H9 (cell line): ENCODE data around the gene ALDOA. TPM values are rescaled to one million over a fixed set of nuclear protein-coding genes. Genes with fewer than 3 reads are reported as not detected.

Experiments
- DNase-seq: peaks from one replicate; pipeline ENCODE4 v3.0.0-alpha.2; 2017
- H2AFZ ChIP-seq: one replicate; pipeline ENCODE4 v1.6.1; 2013; ENCODE audit warnings: mild to moderate bottlenecking, low read length, control low read depth, moderate library complexity
- H2AK5ac ChIP-seq: 2 replicates; pipeline ENCODE4 v1.6.1; 2013; ENCODE audit warnings: low read length, control low read depth, mixed read lengths; ENCODE audit not compliant: insufficient read length
- H2BK120ac ChIP-seq: one replicate; pipeline ENCODE4 v1.6.1; 2013; ENCODE audit warnings: low read depth, mild to moderate bottlenecking, low read length, control low read depth, inconsistent platforms; ENCODE audit not compliant: poor library complexity, severe bottlenecking
- H2BK12ac ChIP-seq: 2 replicates; pipeline ENCODE4 v1.6.1; 2013; ENCODE audit warnings: low read length, control low read depth, mixed read lengths, low read depth; ENCODE audit not compliant: insufficient read length
- H2BK15ac ChIP-seq: 2 replicates; pipeline ENCODE4 v1.6.1; 2013; ENCODE audit warnings: low read depth, low read length, control low read depth
- H2BK20ac ChIP-seq: one replicate; pipeline ENCODE4 v1.6.1; 2013; ENCODE audit warnings: low read depth, mild to moderate bottlenecking, low read length, control low read depth, inconsistent platforms; ENCODE audit not compliant: poor library complexity, severe bottlenecking
- H2BK5ac ChIP-seq: 2 replicates; pipeline ENCODE4 v1.6.1; 2013; ENCODE audit warnings: low read length, control low read depth, mixed read lengths; ENCODE audit not compliant: insufficient read length
- H3K14ac ChIP-seq: 2 replicates; pipeline ENCODE4 v1.6.1; 2013; ENCODE audit warnings: low read length, control low read depth; ENCODE audit not compliant: insufficient read depth
- H3K18ac ChIP-seq: 2 replicates; pipeline ENCODE4 v1.6.1; 2013; ENCODE audit warnings: low read depth, mild to moderate bottlenecking, mixed read lengths, low read length, control low read depth; ENCODE audit not compliant: insufficient read length
- H3K23ac ChIP-seq: 2 replicates; pipeline ENCODE4 v1.6.1; 2013; ENCODE audit warnings: low read length, control low read depth, mixed read lengths, low read depth; ENCODE audit not compliant: insufficient read length
- H3K23me2 ChIP-seq: 2 replicates; pipeline ENCODE4 v1.6.1; 2013; ENCODE audit warnings: low read depth, mild to moderate bottlenecking, mixed read lengths, low read length, control low read depth; ENCODE audit not compliant: insufficient read length, poor library complexity, severe bottlenecking
- H3K27ac ChIP-seq: 2 replicates; pipeline ENCODE4 v1.5.1; 2013; ENCODE audit warnings: low read length, control low read depth, mixed read lengths, low read depth; ENCODE audit not compliant: insufficient read length
- H3K27me3 ChIP-seq: 2 replicates; pipeline ENCODE4 v1.6.1; 2013; ENCODE audit warnings: low read length, control low read depth, inconsistent platforms; ENCODE audit not compliant: insufficient read depth
- H3K4ac ChIP-seq: 2 replicates; pipeline ENCODE4 v1.6.1; 2013; ENCODE audit warnings: low read depth, mild to moderate bottlenecking, control low read depth, inconsistent platforms, low read length, moderate library complexity
- H3K4me1 ChIP-seq: 2 replicates; pipeline ENCODE4 v1.6.1; 2013; ENCODE audit warnings: low read length, control low read depth, inconsistent platforms; ENCODE audit not compliant: insufficient read depth
- H3K4me2 ChIP-seq: 2 replicates; pipeline ENCODE4 v1.6.1; 2013; ENCODE audit warnings: low read length, control low read depth, mixed read lengths; ENCODE audit not compliant: insufficient read length, insufficient read depth
- H3K56ac ChIP-seq: 2 replicates; pipeline ENCODE4 v1.6.1; 2013; ENCODE audit warnings: low read depth, mild to moderate bottlenecking, mixed read lengths, low read length, control low read depth; ENCODE audit not compliant: insufficient read length
- H3K79me1 ChIP-seq: 2 replicates; pipeline ENCODE4 v1.6.1; 2013; ENCODE audit warnings: low read depth, mild to moderate bottlenecking, moderate library complexity, low read length, control low read depth, inconsistent platforms; ENCODE audit not compliant: insufficient read depth, poor library complexity, severe bottlenecking
- H3K79me2 ChIP-seq: 2 replicates; pipeline ENCODE4 v1.6.1; 2013; ENCODE audit warnings: low read length, control low read depth, inconsistent platforms; ENCODE audit not compliant: insufficient read depth
- H3K9ac ChIP-seq: 2 replicates; pipeline ENCODE4 v1.6.1; 2013; ENCODE audit warnings: low read length, control low read depth, mixed read lengths; ENCODE audit not compliant: insufficient read length; ENCODE audit errors: extremely low read depth
- H3K9me3 ChIP-seq: one replicate; pipeline ENCODE4 v1.6.1; 2013; ENCODE audit warnings: low read depth, low read length, inconsistent platforms; ENCODE audit not compliant: control insufficient read depth
- H3T11ph ChIP-seq: one replicate; pipeline ENCODE4 v1.6.1; 2013; ENCODE audit warnings: mild to moderate bottlenecking, low read length, control low read depth, inconsistent platforms
- H4K20me1 ChIP-seq: one replicate; pipeline ENCODE4 v1.6.1; 2013; ENCODE audit not compliant: control insufficient read depth, insufficient read length, insufficient read depth
- H4K5ac ChIP-seq: 2 replicates; pipeline ENCODE4 v1.6.1; 2013; ENCODE audit warnings: low read depth, mild to moderate bottlenecking, mixed read lengths, low read length, control low read depth; ENCODE audit not compliant: insufficient read length
- H4K8ac ChIP-seq: replicated peaks from 2 replicates; pipeline ENCODE4 v1.6.1; 2013; ENCODE audit warnings: low read length, control low read depth, mixed read lengths, low read depth; ENCODE audit not compliant: insufficient read length
- H4K91ac ChIP-seq: 2 replicates; pipeline ENCODE4 v1.6.1; 2013; ENCODE audit warnings: low read depth, mild to moderate bottlenecking, moderate library complexity, mixed read lengths, low read length, control low read depth; ENCODE audit not compliant: insufficient read length
- H3K27ac Mint-ChIP-seq, 3 experiments: 2 replicates in 2 of 3; 3 replicates in 1 of 3; pipeline ENCODE4 v1.8.0; 2020 to 2021; ENCODE audit warnings: mixed read lengths in 3 of 3, mild to moderate bottlenecking in 1 of 3, moderate library complexity in 1 of 3
- H3K27me3 Mint-ChIP-seq: 2 replicates; pipeline ENCODE4 v1.8.0; 2021; ENCODE audit warnings: low read depth, mild to moderate bottlenecking, moderate library complexity, mixed read lengths
- H3K36me3 Mint-ChIP-seq, 3 experiments: 2 replicates in 2 of 3; 3 replicates in 1 of 3; pipeline ENCODE4 v1.8.0; 2020 to 2021; ENCODE audit warnings: low read depth in 3 of 3, mixed read lengths in 3 of 3; ENCODE audit not compliant: insufficient read depth in 1 of 3
- H3K4me1 Mint-ChIP-seq, 2 experiments: 2 replicates each; pipeline ENCODE4 v1.8.0; 2020; ENCODE audit warnings: mixed read lengths in 2 of 2
- H3K4me3 Mint-ChIP-seq, 2 experiments: 2 replicates in 1 of 2; 3 replicates in 1 of 2; pipeline ENCODE4 v1.8.0; 2020 to 2021; ENCODE audit warnings: mild to moderate bottlenecking in 2 of 2, mixed read lengths in 2 of 2, moderate library complexity in 1 of 2
- H3K9me3 Mint-ChIP-seq, 2 experiments: 2 replicates in 1 of 2; 3 replicates in 1 of 2; pipeline ENCODE4 v1.8.0; 2020; ENCODE audit warnings: mild to moderate bottlenecking in 2 of 2, mixed read lengths in 2 of 2, moderate library complexity in 1 of 2
- WGBS: extraction: QIAGEN DNeasy Blood & Tissue Kit; methylation state at CpG from one replicate; pipeline ENCODE4 v1.1.7; 2013; ENCODE audit warnings: missing lambda C conversion rate, low lambda C conversion rate, mixed read lengths; ENCODE audit not compliant: insufficient read length; ENCODE audit errors: extremely low coverage; 5-methylcytosine and 5-hydroxymethylcytosine counted together
- total RNA-seq: library from RNA; stranded (reverse); gene quantifications from 2 replicates; pipeline ENCODE4 v1.2.1, GENCODE V29; 2021
- TF ChIP-seq, protein P1 (sequence below): fragments of 200-600 bp; sonication (generic); conservative IDR thresholded peaks from 3 replicates; pipeline ENCODE4 v1.8.0; 2021; ENCODE audit warnings: antibody characterized with exemption, mild to moderate bottlenecking

The ALDOA gene
- total RNA-seq, 1 experiment from 2014 or later, result 1,356 TPM

DNA sequence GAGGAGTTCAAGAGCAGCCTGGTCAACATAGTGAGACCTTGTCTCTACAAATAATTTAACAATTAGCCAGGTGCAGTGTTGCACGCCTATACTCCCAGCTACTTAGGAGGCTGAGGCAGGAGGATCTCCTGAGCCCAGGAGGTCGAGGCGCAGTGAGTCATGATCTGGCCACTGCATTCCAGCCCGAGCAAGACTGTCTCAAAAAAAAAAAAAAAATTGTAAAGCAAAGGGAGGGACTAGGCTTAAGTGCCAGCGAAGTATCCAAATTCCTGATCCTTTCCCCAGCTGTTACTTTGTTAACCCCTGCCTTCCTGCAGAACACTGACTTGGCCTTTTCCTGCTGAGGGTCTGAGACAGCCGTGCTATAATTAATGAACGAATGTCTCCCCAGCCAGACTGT is 45.1 kb downstream of the ALDOA start:
- WGBS, result no CpG with 5 or more reads among the region's 7 CpGs
- H3K4me3 Mint-ChIP-seq, result no peak overlapping the region; a peak in 1 of 5 replicates
- H2BK12ac ChIP-seq, result no peak overlapping the region

More for the DNA sequence above, 45.1 kb downstream of the ALDOA start:
- H3K4me2 ChIP-seq, result no peak overlapping the region
- TF ChIP-seq, protein P1, sequence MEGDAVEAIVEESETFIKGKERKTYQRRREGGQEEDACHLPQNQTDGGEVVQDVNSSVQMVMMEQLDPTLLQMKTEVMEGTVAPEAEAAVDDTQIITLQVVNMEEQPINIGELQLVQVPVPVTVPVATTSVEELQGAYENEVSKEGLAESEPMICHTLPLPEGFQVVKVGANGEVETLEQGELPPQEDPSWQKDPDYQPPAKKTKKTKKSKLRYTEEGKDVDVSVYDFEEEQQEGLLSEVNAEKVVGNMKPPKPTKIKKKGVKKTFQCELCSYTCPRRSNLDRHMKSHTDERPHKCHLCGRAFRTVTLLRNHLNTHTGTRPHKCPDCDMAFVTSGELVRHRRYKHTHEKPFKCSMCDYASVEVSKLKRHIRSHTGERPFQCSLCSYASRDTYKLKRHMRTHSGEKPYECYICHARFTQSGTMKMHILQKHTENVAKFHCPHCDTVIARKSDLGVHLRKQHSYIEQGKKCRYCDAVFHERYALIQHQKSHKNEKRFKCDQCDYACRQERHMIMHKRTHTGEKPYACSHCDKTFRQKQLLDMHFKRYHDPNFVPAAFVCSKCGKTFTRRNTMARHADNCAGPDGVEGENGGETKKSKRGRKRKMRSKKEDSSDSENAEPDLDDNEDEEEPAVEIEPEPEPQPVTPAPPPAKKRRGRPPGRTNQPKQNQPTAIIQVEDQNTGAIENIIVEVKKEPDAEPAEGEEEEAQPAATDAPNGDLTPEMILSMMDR, result no peak
- Mint-ChIP-seq H3K27me3 (no peaks in the 10 kb centered on the region; the same call in 1 of the 2 replicates), H3K4me1 (peaks cover 2 to 5% of the 10 kb centered on the region in 2 experiments), H3K27ac (no peak overlapping the region), H3K9me3 (no peaks in the 10 kb centered on the region), H3K36me3 (peaks cover 0 to 22% (median 10%) of the 10 kb centered on the region in 3 experiments; a peak in 3 of 7 replicates)
- no peaks in the 10 kb centered on the region for H3K27me3 ChIP-seq
- H2BK15ac ChIP-seq, result no peak overlapping the region
- no peaks in the 10 kb centered on the region for H4K20me1 ChIP-seq
- no peak overlapping the region for H4K91ac ChIP-seq
- H3K56ac ChIP-seq, result no peak overlapping the region
- no peak overlapping the region for H3K4ac ChIP-seq
- no peaks in the 10 kb centered on the region for H3K23me2 ChIP-seq
- no peak overlapping the region for H4K8ac ChIP-seq
- H3K9ac ChIP-seq, result no peak overlapping the region
- no peak overlapping the region for H3K14ac ChIP-seq
- no peak overlapping the region for H2AFZ ChIP-seq
- no peak overlapping the region for H2AK5ac ChIP-seq
- DNase-seq, result no peak
- no peak overlapping the region for H2BK20ac ChIP-seq
- no peak overlapping the region for H3K23ac ChIP-seq
- H2BK120ac ChIP-seq, result no peak overlapping the region
- H3K79me1 ChIP-seq, result no peaks in the 10 kb centered on the region
- H2BK5ac ChIP-seq, result no peak overlapping the region
- no peak overlapping the region for H3K27ac ChIP-seq
- H3K79me2 ChIP-seq, result no peaks in the 10 kb centered on the region
- no peak overlapping the region for H3T11ph ChIP-seq
- H3K18ac ChIP-seq, result no peak overlapping the region
- no peaks in the 10 kb centered on the region for H3K4me1 ChIP-seq
- H3K9me3 ChIP-seq, result no peaks in the 10 kb centered on the region
- H4K5ac ChIP-seq, result no peak overlapping the region
